HG03103 (cell line): Measurements from ENCODE around the gene TPMT.
"Not testable (repeated sequence)": the region's sequence is repeated elsewhere in the genome, so short reads cannot be mapped to it uniquely, and the experiment has no call there.

Experiments
- ATAC-seq: cut with Tn5 transposase; IDR thresholded peaks from one replicate; pipeline ENCODE4 v1.9.1; 2021; ENCODE audit warnings: low read depth; ENCODE audit not compliant: unreplicated experiment

TPMT gene

GRCh38 chr6:18154507-18155149 lies at the start of gene TPMT:
Gene TPMT, minus strand, starts transcription at chr6:18155077. Its CDS starts 5,950 bp downstream, at chr6:18149127.
- peak; percentile 55 for ATAC-seq

GRCh38 chr6:18203786-18204185 lies 48.9 kb upstream of the TPMT start:
- ATAC-seq, result no peak

GRCh38 chr6:18192026-18192425 lies 37.1 kb upstream of the TPMT start:
- ATAC-seq, result no peak

- no peak for ATAC-seq
Measured at GRCh38 chr6:18189196-18189595, 34.3 kb upstream of the TPMT start.

- no peak for ATAC-seq
Measured at GRCh38 chr6:18187701-18188100, 32.8 kb upstream of the TPMT start.

- ATAC-seq, result no peak
Measured at GRCh38 chr6:18186540-18187250, 31.8 kb upstream of the TPMT start.

GRCh38 chr6:18186033-18186432 lies 31.2 kb upstream of the TPMT start:
- ATAC-seq, result no peak

- no peak for ATAC-seq
Measured at GRCh38 chr6:18185624-18186023, 30.7 kb upstream of the TPMT start.

- no peak for ATAC-seq
Measured at GRCh38 chr6:18183766-18184165, 28.9 kb upstream of the TPMT start.

GRCh38 chr6:18182568-18182967 lies 27.7 kb upstream of the TPMT start:
- ATAC-seq, result no peak

- no peak for ATAC-seq
Measured at GRCh38 chr6:18179770-18180356, 25.0 kb upstream of the TPMT start.

GRCh38 chr6:18178960-18179615 lies 24.2 kb upstream of the TPMT start:
- no peak for ATAC-seq

GRCh38 chr6:18177286-18177965 lies 22.5 kb upstream of the TPMT start:
- ATAC-seq, result no peak

GRCh38 chr6:18176198-18176597 lies 21.3 kb upstream of the TPMT start:
- ATAC-seq, result not testable (repeated sequence)

GRCh38 chr6:18171871-18172270 lies 17.0 kb upstream of the TPMT start:
- no peak for ATAC-seq

- no peak for ATAC-seq
Measured at GRCh38 chr6:18168264-18168663, 13.4 kb upstream of the TPMT start.

- no peak for ATAC-seq
Measured at GRCh38 chr6:18166312-18167036, 11.6 kb upstream of the TPMT start.

GRCh38 chr6:18165751-18166150 lies 10.9 kb upstream of the TPMT start:
- ATAC-seq, result no peak

GRCh38 chr6:18162401-18162800 lies 7.5 kb upstream of the TPMT start:
- ATAC-seq, result no peak

- no peak for ATAC-seq
Measured at GRCh38 chr6:18161431-18161830, 6.6 kb upstream of the TPMT start.
